Lower leg skin (tissue), 4 donors: ENCODE data around the gene SHC3. TPM values are rescaled to one million over a fixed set of nuclear protein-coding genes. Genes with fewer than 3 reads are reported as not detected.

Experiments
- DNase-seq, 2 donors: peaks; one replicate each; pipeline ENCODE4 v3.0.0-alpha.2; 2019; ENCODE audit warnings: low spot score in 2 of 2
- H3K4me3 ChIP-seq: fragments of 200-600 bp; sonication (generic); 2 replicates; pipeline ENCODE4 v1.5.1; 2017; ENCODE audit warnings: mild to moderate bottlenecking, low read depth; ENCODE audit not compliant: poor library complexity, severe bottlenecking
- CTCF ChIP-seq, 3 donors: fragments of 450-650 bp; IDR thresholded peaks; one replicate each; pipeline ENCODE4 v1.5.1; 2016; ENCODE audit warnings: antibody characterized with exemption in 3 of 3, mild to moderate bottlenecking in 3 of 3, moderate library complexity in 2 of 3
- POLR2A ChIP-seq, 2 donors: fragments of 450-650 bp; IDR thresholded peaks; one replicate each; pipeline ENCODE4 v1.6.1; 2016 to 2017; ENCODE audit warnings: antibody characterized with exemption in 2 of 2, mild to moderate bottlenecking in 1 of 2, moderate library complexity in 1 of 2
- WGBS, 2 donors: methylation state at CpG; one replicate each; pipeline ENCODE4 v1.1.5; 2018; 5-methylcytosine and 5-hydroxymethylcytosine counted together
- intact Hi-C: fragments of 100-400 bp; cut with DNase I; formaldehyde crosslinking; loops from one replicate; pipeline ENCODE4 v1.15.0; 2023; ENCODE audit warnings: low total_unique reads
- total RNA-seq, 4 donors: library from RNA; depleted of rRNA; stranded (reverse); fragments of >200 nt; gene quantifications; one replicate each; pipeline ENCODE4 v1.1.0, GENCODE V29; 2016

SHC3 gene
- total RNA-seq, 4 donors from 2014 or later, result 0.49 to 3.7 (median 1.7) TPM

DNA sequence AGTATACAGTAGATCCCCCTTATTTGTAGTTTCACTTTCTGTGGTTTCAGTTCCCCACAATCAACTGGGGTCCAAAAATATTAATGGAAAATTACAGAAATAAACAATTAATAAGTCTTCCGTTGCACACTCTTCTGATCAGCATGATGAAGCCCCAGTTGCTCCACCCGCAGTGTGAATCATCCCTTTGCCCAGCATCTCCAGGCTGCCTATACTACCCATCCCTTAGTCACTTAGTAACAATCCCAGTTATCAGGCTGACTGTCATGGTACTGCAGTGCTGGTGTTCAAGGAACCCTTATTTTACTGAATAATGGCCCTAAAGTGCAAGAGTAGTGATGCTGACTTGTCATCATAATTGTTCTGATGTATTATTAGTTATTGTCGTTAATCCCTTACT lies 28.9 kb downstream of the SHC3 start:
- TF ChIP-seq POLR2A (IDR thresholded peaks at IDR 0.05) (no peak), CTCF (IDR thresholded peaks at IDR 0.05) (no peak)
- DNase-seq, result no peak
- intact Hi-C loops, result no loop called here
- no peak overlapping the region for H3K4me3 ChIP-seq
- WGBS, 2 donors, result 71 to 83% methylated on average over 3 of the region's 3 CpGs

DNA sequence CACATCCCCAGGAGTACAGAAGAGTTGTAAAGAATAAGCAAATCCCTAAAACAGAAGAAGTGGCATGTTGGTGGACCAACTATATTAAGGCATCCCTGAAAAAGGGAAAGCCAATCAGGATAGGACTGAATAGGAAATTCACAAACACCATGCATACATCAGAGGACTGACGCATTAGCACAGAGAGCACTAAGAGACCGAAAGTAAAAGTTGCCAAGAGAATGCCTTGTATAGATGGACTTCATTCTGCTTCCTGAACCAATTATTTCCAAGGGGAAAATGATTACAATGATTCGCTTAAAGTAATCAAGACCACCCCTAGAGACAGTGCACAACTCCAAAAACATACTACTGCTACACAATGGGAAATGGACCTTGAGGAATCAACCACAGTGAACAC lies 33.5 kb downstream of the SHC3 start:
- H3K4me3 ChIP-seq, result no peak overlapping the region
- no peak for DNase-seq
- intact Hi-C loops, result no loop called here
- TF ChIP-seq CTCF (IDR thresholded peaks at IDR 0.05) (no peak), POLR2A (IDR thresholded peaks at IDR 0.05) (no peak)
- 87 to 92% methylated on average over 3 of the region's 3 CpGs for WGBS, 2 donors

DNA sequence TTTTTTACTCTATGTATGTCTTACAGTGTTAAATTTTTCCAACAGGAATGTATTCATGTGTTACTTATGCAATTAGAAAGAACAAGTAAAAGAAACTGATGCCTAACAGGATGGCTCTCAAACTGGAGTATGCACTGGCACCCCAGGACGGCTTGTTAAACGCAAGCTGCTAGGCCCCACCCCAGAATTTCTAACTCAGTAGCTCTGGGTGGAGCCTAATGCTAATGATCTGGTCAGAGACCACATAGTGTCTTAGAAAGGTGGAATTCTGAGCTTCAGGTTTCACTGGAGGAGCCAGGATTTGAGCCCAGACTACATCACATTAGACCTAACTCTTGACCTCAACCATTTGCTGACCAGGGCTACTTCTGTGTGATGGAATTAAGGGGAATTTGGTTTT lies 34.4 kb downstream of the SHC3 start:
- intact Hi-C loops, result no loop called here
- DNase-seq, result no peak
- no peak overlapping the region for H3K4me3 ChIP-seq
- WGBS, 2 donors, result 63 to 76% methylated on average over 2 of the region's 2 CpGs
- TF ChIP-seq POLR2A (IDR thresholded peaks at IDR 0.05) (no peak), CTCF (IDR thresholded peaks at IDR 0.05) (no peak)

DNA sequence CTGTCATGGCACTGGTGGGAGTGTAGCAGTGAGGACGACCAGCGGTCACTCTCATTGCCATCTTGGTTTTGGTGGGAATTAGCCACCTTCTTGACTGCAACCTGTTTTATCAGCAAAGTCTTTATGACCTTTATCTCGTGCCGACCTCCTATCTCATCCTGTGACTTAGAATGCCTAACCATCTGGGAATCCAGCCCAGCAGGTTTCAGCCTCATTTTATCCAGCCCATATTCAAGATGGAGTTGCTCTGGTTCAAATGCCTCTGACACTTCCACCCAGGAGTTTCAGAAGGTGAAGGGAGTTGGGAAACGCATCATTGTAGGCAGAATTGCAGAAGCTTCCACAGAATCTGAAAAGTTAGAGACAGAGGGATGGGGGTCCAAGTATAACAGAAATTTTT lies 35.4 kb downstream of the SHC3 start:
- DNase-seq, result no peak
- TF ChIP-seq POLR2A (IDR thresholded peaks at IDR 0.05), result no peak
- no peak for TF ChIP-seq CTCF (IDR thresholded peaks at IDR 0.05)
- intact Hi-C loops, result no loop called here
- H3K4me3 ChIP-seq, result no peak overlapping the region
- 93 to 94% methylated on average over 5 of the region's 5 CpGs for WGBS, 2 donors

DNA sequence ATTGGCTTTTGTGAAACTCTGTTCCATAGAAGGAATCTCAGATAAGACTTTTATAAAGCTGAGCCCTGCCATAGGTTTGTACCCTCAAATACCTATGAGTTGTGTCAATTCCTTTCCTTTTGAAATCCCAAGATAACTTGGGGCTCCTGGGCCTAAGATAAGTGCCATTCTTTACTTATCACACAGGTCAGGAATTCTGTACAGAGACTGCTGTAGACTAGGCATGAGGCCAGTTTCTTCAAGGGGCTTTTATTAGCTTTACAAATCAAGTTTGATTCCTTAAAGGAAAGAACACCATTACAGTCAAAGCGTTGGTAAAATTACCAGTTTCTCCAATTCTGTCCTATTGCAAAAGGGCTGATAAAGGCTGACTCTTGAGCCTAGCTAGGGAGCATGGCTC lies 39.2 kb downstream of the SHC3 start:
- 96 to 98% methylated on average over 1 of the region's 1 CpG for WGBS, 2 donors
- intact Hi-C loops, result no loop called here
- TF ChIP-seq POLR2A (IDR thresholded peaks at IDR 0.05) (no peak), CTCF (IDR thresholded peaks at IDR 0.05) (no peak)
- DNase-seq, result no peak
- no peak overlapping the region for H3K4me3 ChIP-seq
